Transverse colon (tissue), 3 donors: ENCODE results near the gene MAL.

Experiments
- CTCF ChIP-seq, 5 experiments: fragments of 200-600 bp in 3 of 5; fragments of 450-650 bp in 2 of 5; sonication (generic) in 3 of 5; IDR thresholded peaks; 1 replicate in 2 of 5; 2 replicates in 3 of 5; pipeline ENCODE4 v1.5.1; 2016 to 2017; ENCODE audit warnings: antibody characterized with exemption in 5 of 5, inconsistent platforms in 3 of 5, mild to moderate bottlenecking in 2 of 5, moderate library complexity in 1 of 5
- POLR2A ChIP-seq: fragments of 450-650 bp; IDR thresholded peaks from one replicate; pipeline ENCODE4 v1.6.1; 2016; ENCODE audit warnings: antibody characterized with exemption, mild to moderate bottlenecking, moderate library complexity

- TF ChIP-seq CTCF (IDR thresholded peaks at IDR 0.05), result no peak
- no peak for TF ChIP-seq POLR2A
Measured at GRCh38 chr2:94999431-94999883, 26.1 kb upstream of the MAL start.
